GM18526 (cell line): ENCODE measurements around the gene OTP.

Experiments
- POLR2A ChIP-seq: IDR thresholded peaks from 3 replicates; pipeline ENCODE4 v1.6.1; 2011; ENCODE audit not compliant: insufficient read length; ENCODE audit errors: extremely low read depth

The OTP gene

GRCh38 chr5:77643654-77644370, 5.3 kb upstream of the OTP start:
- TF ChIP-seq POLR2A: no peak

GRCh38 chr5:77642738-77643653, 4.5 kb upstream of the OTP start:
- no peak for TF ChIP-seq POLR2A

- no peak for TF ChIP-seq POLR2A
Measured at GRCh38 chr5:77641963-77642737, 3.6 kb upstream of the OTP start.

GRCh38 chr5:77641397-77641943, 3.0 kb upstream of the OTP start:
- no peak for TF ChIP-seq POLR2A

GRCh38 chr5:77640589-77641396, 2.3 kb upstream of the OTP start:
- no peak for TF ChIP-seq POLR2A

GRCh38 chr5:77638763-77639671, 504 bp upstream of the OTP start:
- no peak for TF ChIP-seq POLR2A

GRCh38 chr5:77637170-77637997, 1.1 kb downstream of the OTP start:
- TF ChIP-seq POLR2A: no peak

GRCh38 chr5:77636641-77637169, 1.8 kb downstream of the OTP start:
- no peak for TF ChIP-seq POLR2A

- TF ChIP-seq POLR2A: no peak
Measured at GRCh38 chr5:77635917-77636640, 2.4 kb downstream of the OTP start.

- TF ChIP-seq POLR2A: no peak
Measured at GRCh38 chr5:77635067-77635916, 3.2 kb downstream of the OTP start.

- no peak for TF ChIP-seq POLR2A
Measured at GRCh38 chr5:77633709-77634108, 4.8 kb downstream of the OTP start.

- no peak for TF ChIP-seq POLR2A
Measured at GRCh38 chr5:77633207-77633675, 5.3 kb downstream of the OTP start.
